H54 (cell line): Measurements from ENCODE around the gene ZNG1C.
"Not testable (repeated sequence)": the region's sequence is repeated elsewhere in the genome, so short reads cannot be mapped to it uniquely, and the experiment has no call there.

Experiments
- DNase-seq: peaks from one replicate; pipeline ENCODE4 v3.0.0; 2011; ENCODE audit warnings: low spot score, mixed read lengths; ENCODE audit not compliant: insufficient read length
- FAIRE-seq: peaks from 3 replicates; lab custom pipeline; 2011; peaks lifted over from hg19 to GRCh38; lab: Jason Lieb, UNC

Gene ZNG1C

DNA sequence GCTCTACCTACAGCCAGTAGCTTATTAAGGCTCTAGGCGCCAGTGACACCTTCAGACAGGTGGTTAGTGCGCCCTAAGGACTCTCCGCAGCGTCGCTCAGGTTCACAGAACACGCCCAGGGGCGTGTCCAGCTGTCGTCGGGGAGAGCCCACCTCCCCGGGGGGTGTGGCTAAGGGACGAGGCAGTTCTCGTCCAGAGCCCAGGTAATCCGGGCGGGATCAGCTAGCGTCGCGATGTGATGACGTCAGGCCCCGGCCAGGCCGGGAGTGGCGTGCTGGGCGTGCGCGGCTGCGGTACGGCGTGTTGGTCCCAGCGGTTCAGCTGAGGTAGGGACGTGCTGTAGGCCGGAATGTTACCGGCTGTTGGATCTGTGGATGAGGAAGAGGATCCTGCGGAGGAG, at the start of gene ZNG1C:
Gene ZNG1C (plus strand): TSS at position 301 of the 400 bp plus-strand sequence. CDS start 49 bp downstream, at position 350.
- DNase-seq, FAIRE-seq: not testable (repeated sequence)

DNA sequence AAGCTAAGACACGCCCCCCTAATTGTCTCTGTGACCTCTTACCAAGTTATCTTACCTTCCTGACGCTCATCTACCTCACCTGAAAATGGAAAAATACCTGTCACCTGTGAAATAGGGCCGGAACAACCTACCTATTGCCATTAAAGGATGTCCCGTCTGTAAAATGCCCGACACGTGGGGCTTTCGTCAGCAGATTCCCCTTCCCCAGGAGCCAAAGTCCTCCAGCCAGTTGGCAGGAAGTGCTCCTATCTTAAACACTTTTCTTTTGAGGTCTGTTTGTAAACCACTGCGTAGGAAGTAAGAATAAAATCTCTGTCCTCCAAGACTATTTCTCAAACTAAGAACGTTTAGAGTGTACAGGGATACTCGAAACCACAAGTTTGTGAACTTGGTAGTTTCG, 654 bp downstream of the ZNG1C start:
- not testable (repeated sequence) for DNase-seq, FAIRE-seq

DNA sequence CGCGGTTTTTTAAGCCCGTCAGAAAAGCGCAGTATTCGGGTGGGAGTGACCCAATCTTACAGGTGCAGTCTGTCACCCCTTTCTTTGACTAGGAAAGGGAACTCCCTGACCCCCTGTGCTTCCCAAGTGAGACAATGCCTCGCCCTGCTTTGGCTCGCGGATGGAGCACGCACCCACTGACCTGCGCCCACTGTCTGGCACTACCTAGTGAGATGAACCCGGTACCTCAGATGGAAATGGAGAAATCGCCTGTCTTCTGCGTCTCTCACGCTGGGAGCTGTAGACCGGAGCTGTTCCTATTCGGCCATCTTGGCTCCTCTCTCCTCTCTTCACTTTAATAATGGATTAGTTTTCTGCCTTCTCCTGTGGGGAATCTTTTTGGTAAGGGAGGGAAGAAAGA, 39.3 kb downstream of the ZNG1C start:
- not testable (repeated sequence) for DNase-seq, FAIRE-seq

DNA sequence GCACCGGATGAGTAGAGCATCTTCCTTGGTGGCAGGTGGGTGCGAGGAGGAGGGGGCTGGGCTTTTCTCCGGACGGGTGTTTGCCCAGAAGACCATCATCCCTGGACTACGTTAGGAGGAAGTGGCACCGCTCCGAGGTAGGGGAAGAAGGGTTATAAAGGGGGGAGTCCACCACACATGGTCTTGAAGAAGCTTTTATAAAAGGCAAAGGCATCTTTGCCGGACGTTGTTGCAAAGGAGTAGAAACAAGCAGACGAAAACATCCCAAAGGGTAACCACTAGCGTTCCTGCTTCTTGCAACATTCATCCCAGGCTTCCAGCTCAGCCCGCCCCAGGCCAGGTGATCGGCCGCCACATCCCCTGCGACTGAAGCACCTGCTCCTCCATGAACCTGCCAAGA, 60.8 kb downstream of the ZNG1C start, which contains the start of gene FOXD4L3:
Gene FOXD4L3 (plus strand): TSS at position 301 of the 400 bp plus-strand sequence. CDS start 85 bp downstream, at position 386.
- not testable (repeated sequence) for FAIRE-seq, DNase-seq

DNA sequence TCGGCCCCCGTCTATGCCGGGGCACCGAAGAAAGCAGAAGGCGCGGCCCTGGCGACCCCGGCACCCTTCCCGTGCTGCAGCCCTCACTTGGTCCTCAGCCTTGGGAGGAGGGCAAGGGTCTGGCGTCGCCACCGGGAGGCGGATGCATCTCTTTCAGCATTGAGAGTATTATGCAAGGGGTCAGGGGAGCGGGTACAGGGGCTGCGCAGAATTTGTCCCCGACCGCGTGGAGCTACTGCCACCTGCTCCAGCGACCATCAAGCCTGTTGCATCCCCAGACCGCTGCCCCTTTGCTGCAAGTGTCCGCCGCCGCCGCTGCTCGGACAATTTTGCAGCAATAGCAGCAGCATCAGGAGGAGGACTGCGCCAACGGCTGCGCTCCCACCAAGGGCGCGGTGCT, 62.0 kb downstream of the ZNG1C start:
- DNase-seq, FAIRE-seq: not testable (repeated sequence)

DNA sequence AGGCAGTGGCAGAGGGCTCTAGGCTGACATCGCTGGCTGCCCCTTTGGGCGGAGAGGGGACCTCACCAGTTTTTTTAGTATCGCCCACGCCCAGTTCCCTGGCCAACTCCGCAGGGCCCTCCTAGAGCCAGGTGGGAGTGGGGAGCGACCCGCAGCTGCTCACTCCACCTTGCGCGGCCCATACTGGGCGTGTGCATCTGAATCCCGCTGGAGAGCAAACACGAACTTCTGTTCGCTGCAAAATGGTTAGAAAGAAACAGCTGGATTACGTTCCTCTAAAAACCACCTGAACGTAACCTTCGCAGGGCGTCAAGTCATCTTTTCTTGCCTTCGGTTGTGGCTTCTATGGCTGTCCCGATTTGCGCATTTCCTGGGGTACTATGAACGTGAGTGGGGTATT, 62.4 kb downstream of the ZNG1C start:
- not testable (repeated sequence) for DNase-seq, FAIRE-seq

DNA sequence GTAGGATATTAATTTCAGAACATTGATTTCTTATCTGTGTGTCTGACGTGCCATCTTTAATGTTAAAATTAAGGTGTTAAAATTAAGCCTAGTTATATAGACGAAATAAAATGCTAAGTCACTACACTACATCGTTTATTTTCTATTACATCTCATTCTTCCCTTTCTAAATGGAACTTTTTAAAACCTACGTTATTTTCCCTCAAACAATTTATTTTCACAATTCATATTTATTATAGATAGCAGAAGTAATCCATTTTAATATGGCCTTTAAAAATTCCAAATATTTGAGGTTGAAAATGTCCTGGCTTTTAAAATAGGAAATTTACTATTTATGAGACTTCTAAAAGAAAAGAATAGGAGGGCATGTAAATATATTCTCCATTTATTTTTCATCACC, 63.0 kb downstream of the ZNG1C start:
- FAIRE-seq, DNase-seq: not testable (repeated sequence)

DNA sequence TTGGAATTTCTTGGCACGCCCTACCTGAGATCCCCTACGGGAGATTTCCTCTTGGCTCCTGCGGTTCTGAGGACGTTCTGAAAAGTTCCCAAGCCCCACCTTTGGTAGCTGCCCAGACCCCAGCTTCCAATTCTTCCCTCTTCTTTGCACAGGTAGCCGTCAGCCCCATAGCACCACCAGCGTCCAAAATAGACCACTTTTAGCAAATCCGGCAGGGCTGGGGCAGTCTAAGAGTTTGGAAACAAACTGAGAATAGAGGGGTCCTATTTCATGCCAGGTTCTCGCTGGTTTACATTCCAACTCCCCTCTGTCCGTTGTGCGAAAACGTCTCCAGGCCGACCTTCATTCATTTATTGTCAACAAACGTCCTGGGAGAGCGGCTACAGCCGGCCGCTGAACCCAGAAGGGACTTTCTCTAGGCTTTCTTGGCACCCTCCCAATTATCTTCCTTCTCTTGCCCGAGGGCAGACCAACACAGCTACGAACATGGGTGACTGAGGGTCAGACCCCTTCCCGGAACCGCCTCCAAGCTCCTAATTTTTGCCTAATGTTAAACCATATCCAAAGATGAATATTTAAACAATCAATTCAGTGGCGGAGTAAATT, 64.0 kb downstream of the ZNG1C start:
- not testable (repeated sequence) for FAIRE-seq, DNase-seq

DNA sequence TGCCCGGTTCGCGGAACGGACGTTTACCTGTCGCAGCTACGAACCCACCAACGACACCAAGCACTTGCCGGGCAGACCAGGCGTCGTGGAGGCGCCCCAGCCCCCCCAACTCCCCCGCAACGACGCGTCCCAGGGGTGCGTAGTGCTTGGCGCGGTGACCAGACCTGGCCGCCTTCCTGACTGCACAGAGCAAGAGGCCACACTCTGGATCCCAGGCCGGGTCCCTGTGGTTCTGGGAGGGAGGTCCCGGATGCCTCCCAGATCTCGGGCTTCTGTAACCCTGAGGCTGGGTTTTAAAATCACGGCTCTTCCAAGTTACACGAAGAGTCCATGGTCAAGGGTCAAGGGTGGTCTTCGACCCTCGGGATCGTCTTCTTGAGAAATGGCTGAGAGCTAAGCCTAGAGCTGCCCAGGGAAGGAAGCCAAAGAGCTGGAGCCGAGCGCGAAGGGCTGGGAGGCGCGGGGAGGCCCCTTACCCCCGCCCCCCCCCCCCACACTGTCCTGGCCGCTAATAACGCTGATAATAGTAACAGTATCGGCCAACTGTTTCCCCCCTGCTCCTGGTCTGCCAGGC, 64.7 kb downstream of the ZNG1C start:
- not testable (repeated sequence) for FAIRE-seq, DNase-seq

DNA sequence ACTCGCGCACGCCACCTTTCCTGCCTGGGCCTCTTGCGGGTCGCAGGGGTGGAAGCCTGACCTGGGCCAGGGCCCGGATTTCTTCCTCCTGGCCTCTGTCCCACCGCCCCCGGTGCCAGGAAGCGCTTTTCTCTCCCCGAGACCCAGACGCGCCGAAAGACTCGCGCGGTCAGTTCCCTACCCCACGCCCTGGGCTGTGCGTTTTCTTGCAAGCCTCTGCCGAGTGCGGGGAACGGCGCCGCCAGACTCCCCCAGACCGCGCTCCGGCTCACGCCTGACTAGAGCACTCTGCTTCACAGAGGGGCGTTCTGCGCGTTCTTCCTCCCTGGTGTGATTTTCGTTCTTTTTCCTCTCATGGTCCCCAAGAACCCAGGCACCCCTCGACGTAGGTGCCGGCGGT, 65.3 kb downstream of the ZNG1C start:
- not testable (repeated sequence) for FAIRE-seq, DNase-seq

DNA sequence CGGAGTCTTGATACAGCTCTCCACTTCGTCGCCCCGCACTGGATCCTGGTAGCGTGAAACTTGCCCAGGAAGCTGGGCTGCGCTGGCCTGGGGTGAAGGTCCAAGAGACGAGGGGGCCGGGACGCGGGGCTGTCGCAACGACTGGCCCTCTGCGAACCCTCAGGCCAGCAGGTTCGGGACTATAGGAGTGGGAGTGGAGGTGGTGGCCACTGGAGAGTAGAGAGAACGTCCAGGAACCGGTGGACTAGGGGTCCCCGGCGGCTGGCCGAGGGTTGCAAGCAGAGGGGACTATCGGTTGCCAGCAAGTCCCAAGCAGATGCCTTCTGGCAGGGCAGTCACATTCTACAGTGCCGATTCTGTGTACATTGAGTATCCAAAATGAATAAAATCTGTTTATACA, 65.9 kb downstream of the ZNG1C start:
- not testable (repeated sequence) for DNase-seq, FAIRE-seq

DNA sequence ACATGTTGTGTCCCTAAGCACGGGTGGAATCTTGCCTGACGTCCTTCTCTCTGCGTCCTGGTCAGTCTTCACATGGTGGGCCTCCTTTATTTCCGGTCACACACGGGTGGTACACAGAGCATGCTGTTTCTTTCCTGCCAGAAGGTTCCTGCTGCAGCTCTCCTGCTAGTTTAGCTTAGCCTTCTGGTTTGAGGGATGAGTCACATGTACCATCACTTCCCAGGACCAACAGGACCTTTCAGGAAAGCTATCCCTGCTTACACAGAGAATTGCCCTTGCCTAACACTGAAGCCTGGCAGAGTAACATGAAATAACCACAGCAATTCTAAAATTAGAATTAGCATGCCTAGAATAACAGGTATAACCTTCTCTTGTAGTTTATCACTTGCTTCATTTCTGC, 69.4 kb downstream of the ZNG1C start:
- DNase-seq, FAIRE-seq: not testable (repeated sequence)

DNA sequence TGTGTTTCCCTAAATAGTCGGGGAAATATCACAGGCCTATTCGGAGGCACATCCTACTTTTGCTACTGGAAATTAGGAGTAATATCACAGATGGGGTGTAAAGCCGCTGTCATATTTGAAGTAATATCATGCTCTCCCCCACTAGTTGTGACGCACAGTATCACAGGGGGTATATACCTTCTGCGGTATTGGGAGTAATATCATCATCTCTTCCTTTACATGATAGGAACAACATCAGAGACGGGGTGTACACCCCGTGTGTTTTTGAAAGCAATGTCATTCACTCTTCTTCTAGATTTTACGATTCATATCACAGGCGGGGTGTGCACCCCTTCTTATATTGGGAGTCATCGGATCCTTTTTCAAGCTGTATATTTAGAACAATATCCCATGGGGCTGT, 76.4 kb downstream of the ZNG1C start:
- FAIRE-seq, DNase-seq: not testable (repeated sequence)

DNA sequence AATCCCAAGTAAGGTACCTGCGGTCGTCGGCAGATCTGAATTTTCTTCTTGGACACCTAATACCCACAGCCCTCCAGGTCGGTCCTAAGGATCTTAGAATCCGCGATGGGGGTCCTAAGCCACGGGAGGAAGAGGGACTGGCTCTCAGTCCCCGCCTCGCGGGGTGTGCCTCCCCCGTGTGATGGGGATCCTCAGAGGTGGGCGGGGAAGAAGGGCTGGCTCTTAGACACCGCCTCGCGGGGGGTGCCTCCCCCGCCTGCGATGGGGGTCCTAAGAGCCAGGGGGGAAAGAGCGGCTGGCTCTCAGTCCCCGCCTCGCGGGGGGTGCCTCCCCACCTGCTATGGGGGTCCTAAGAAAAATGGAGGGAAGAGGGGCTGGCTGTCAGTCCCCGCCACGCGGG, 82.0 kb downstream of the ZNG1C start:
- DNase-seq, FAIRE-seq: not testable (repeated sequence)

DNA sequence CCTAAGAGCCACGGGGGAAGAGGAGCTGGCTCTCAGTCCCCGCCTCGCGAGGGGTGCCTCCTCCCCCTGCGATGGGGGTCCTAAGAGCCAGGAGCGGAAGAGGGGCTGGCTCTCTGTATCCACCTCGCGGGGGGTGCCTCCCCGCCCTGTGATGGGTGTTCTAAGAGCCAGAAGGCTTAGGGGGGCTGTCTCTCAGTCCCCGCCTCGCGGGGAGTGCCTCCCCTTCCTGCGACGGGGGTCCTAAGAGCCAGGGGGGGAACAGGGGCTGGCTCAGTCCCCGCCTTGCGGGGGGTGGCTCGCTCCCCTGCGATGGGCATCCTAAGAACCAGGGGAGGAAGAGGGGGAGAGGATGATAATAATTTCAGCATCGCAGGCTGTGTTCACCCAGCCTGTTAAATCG, 82.7 kb downstream of the ZNG1C start:
- not testable (repeated sequence) for FAIRE-seq

DNA sequence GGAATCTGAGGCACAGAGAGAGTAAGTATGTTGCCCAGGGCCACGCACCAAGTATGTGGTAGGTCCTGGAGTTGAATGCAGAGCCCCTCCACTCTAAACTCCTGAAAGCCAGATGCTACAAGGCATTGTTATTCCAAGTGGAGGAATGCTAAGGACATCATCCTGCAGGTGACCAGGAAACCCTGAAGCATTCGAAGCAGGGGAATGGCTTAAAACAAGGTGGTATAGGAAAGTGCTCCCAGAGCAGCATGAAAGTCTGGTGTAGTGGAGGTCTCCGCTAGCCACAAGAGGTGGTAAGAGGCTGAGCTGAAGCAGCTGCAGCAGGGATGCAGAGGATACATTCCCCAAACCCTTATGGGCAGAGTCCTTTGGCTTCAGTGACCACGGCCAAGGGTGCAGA, 87.3 kb downstream of the ZNG1C start:
- DNase-seq, FAIRE-seq: not testable (repeated sequence)

More for the DNA sequence above, 82.7 kb downstream of the ZNG1C start:
- DNase-seq = not testable (repeated sequence)

DNA sequence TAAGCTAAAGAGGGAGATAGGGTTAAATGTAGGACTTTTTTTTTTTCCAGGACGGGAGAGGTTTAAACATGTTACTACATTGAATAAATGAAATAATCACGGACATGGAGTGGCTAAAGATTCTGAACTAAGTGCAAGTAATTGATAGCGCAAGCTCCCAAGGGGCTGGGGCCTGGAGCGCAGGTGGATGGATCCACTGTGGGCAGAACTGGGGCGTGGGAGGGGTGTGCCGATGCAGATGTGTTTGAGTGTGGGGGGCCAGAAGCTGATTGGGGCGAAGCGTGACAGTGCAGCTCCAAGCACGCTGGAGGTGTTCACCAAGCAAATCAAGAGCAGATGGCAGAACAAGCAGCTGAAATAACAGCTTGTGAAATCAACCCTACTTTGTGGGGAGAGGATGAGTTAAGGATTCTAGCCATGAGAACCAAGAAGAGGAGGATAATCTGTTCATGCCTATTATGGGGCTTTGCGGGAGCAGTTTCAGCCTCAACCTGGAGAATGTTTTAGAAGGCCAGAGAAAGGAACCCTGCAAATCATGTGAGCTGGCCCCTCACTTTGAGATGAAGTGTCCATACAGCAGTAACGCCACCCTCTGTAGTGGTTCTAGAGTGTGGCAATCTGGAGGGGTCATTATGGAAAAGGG, 88.9 kb downstream of the ZNG1C start:
- FAIRE-seq = not testable (repeated sequence)

DNA sequence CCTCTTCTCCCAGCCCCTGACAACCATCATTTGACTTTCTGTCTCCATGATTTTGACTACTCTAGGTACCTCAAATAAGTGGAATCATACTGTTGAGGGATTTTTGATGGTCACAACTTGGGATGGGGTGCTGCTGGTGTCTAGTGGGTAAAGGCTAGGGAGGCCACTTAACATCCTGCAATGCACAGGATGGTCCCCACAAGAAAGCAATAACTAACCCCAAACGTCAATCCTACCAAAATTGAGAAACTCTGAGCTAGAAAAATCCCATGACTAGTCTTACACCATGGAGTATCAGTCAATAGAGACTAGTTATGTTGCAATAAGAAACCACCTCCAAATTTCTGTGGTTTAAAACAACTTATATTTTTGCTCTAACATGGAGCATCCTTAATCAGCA, 90.3 kb downstream of the ZNG1C start:
- FAIRE-seq, DNase-seq: not testable (repeated sequence)

More for the DNA sequence above, 88.9 kb downstream of the ZNG1C start:
- DNase-seq = not testable (repeated sequence)

DNA sequence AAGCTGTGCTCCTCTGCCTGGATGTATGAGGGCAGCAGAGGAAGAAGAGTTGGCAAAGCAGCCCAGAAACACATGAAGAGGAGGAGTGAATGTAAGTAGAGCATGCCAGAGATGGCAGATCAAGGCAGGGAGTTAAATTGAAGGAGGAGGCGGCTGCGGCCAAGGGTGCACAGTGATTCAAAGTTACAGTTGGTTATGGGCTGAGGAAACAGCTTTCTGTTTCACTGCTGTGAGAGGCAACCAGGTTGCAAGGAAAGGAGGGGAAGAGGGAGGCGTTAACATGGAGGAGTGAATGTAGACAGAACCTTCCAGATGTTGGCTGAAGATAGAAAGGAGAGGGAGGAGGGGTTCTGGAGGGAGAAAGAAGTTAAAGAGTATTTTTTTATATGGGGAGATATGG, 94.2 kb downstream of the ZNG1C start:
- not testable (repeated sequence) for DNase-seq, FAIRE-seq

DNA sequence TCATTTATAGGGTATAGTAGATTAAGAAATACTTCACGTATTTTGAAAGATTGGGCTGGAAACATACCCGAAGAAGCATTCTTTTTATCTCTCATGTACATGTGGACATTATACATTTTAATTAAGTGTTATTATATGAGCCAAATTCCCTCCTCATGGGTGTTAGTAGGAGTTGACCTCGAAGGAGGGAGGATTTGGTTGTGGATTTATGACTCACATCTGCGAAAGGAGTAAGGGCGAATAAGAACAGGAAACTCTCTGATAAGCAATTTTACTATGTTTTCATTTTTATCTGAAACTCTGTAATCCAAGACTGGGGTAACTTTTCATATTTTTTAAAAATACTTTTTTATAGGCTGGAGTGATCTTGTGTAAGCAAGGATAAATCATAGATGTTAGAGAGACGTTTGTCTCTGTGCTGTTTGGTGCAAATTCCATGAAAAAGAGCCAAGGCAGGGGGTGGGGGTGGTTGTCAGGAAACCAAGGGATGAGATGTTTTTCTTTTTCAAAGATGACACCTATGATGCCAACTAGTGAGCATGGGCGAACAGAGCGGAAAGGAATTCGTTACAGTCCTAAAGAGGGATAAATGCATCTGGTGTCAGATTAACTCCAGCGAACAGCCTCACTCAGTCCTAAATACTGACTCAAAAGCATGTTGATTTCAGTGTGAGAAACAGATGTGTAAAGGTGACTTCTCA, 95.0 kb downstream of the ZNG1C start:
- DNase-seq, FAIRE-seq: not testable (repeated sequence)
